LNCaP clone FGC (cell line): Measurements from ENCODE around the gene ACTN2.

Experiments
- DNase-seq: peaks from one replicate; pipeline ENCODE4 v3.0.0-alpha.2; 2011; ENCODE audit warnings: low read depth
- H3K4me3 ChIP-seq: 2 replicates; pipeline ENCODE4 v1.5.1; 2011; ENCODE audit warnings: mild to moderate bottlenecking, low read depth, low read length, control low read depth
- TF ChIP-seq, protein P1 (sequence below): IDR thresholded peaks from 2 replicates; pipeline ENCODE4 v1.5.1; 2012; ENCODE audit warnings: mild to moderate bottlenecking; ENCODE audit not compliant: control insufficient read depth, insufficient read depth; ENCODE audit errors: extremely low read depth

Gene ACTN2

DNA sequence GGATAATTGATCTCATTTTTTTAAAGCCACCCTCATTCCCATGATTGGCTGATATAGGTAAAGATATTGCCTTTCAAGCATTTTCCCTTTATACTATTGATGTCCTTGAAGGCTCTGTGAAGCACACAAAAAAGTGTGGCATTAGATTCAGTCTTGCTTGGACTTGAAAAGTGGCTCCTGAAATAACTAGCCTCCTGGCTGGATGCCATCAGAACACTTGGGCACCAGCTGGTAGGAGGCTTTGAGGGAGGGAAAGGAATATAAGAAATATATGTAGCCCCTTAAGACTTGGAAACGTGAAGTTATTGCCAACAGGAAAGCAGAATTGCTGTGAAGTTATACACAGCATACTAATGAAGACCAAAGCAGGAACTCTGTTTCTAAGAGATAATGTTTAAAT is 122.8 kb downstream of the ACTN2 start:
- no peak for DNase-seq
- H3K4me3 ChIP-seq = no peak overlapping the region
- TF ChIP-seq, protein P1, sequence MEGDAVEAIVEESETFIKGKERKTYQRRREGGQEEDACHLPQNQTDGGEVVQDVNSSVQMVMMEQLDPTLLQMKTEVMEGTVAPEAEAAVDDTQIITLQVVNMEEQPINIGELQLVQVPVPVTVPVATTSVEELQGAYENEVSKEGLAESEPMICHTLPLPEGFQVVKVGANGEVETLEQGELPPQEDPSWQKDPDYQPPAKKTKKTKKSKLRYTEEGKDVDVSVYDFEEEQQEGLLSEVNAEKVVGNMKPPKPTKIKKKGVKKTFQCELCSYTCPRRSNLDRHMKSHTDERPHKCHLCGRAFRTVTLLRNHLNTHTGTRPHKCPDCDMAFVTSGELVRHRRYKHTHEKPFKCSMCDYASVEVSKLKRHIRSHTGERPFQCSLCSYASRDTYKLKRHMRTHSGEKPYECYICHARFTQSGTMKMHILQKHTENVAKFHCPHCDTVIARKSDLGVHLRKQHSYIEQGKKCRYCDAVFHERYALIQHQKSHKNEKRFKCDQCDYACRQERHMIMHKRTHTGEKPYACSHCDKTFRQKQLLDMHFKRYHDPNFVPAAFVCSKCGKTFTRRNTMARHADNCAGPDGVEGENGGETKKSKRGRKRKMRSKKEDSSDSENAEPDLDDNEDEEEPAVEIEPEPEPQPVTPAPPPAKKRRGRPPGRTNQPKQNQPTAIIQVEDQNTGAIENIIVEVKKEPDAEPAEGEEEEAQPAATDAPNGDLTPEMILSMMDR = no peak

DNA sequence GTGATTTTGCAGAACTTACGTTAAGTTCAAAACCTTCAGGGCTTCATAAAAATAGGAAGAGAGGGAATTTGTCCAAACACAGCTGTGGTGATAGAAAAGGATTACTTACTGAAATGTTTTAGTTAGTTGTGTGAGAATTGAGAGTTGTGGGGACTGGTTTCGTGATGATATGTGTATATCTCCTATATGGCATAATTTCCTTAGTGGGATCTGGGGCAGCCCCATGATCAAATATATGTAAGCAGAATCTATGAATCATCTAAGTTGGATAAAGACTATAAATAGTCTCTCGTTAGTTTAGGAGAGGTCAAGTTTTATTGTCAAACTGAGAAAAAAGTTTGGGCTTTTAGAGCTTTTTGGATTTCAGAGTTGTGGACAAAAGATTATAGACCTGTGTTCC is 123.7 kb downstream of the ACTN2 start:
- DNase-seq = no peak
- TF ChIP-seq, protein P1 = no peak
- no peak overlapping the region for H3K4me3 ChIP-seq

DNA sequence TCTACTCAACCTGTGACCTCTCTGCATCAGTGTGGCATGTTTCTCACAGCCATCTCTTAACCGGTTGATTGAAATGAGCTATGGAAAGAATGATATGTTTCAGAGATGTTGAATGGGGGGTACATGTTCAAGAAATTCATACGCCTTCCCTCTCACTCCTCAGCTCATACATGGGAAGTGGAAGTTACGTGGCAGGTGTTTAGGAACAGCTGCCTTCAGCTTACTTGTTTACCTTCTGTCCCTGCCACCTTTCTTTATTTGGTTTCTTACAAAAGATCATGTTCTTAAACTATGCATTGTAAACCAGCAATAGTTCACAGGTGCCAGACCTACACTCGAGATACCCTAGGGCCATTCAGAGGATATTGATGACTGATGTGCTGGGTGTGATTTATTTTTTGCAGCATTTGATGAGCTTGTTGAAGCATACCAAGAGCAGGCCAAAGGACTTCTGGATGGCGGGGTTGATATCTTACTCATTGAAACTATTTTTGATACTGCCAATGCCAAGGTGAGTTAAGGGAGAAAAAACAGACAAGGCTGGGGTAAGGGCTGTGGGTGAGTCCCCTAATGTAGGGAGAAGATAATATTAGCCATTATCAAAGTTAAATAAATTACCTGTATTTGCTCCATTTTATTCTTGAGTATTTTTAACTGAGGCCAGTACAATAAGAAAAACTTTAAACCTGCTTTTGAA is 126.2 kb downstream of the ACTN2 start:
- no peak overlapping the region for H3K4me3 ChIP-seq
- DNase-seq = no peak
- TF ChIP-seq, protein P1 = no peak
